Endothelial cell of umbilical vein (primary cell): Measurements from ENCODE around the gene NFKB2. TPM values are rescaled to one million over a fixed set of nuclear protein-coding genes. Genes with fewer than 3 reads are reported as not detected.

Experiments
- BruUV-seq: library from RNA; stranded (reverse); fragments of 400-500 nt; replicated peaks from 2 replicates; lab custom pipeline; 2021; lab: Mats Ljungman, UMichigan
- CTCF ChIA-PET: fragments of 300-600, 350-600 bp; sonication (Branson Sonifier 250); formaldehyde crosslinking; loops from one replicate; lab custom pipeline; 2021; ENCODE audit warnings: antibody characterized with exemption, inconsistent platforms; lab: Charles Lee
- POLR2A ChIA-PET: fragments of 300-600, 350-600 bp; sonication (Branson Sonifier 250); formaldehyde crosslinking; loops from one replicate; lab custom pipeline; 2021; ENCODE audit warnings: antibody characterized with exemption, inconsistent platforms; lab: Charles Lee
- DNase-seq: peaks from one replicate; pipeline ENCODE4 v3.0.0-alpha.2; 2011; ENCODE audit warnings: low read depth, low spot score
- FAIRE-seq: peaks from 2 replicates; lab custom pipeline; 2011; peaks lifted over from hg19 to GRCh38; lab: Jason Lieb, UNC
- H2AFZ ChIP-seq: 2 replicates; pipeline ENCODE4 v1.6.0; 2012; ENCODE audit warnings: low read depth, low read length, control low read depth, inconsistent platforms
- H3K27ac ChIP-seq: 2 replicates; pipeline ENCODE4 v1.5.1; 2011; ENCODE audit warnings: low read depth, mild to moderate bottlenecking, control low read depth, low read length, moderate library complexity; ENCODE audit not compliant: insufficient read depth
- H3K27me3 ChIP-seq, 2 experiments: 2 replicates each; pipeline versions ENCODE4 v1.6.0 to v1.6.1; 2011; ENCODE audit warnings: low read length in 2 of 2, mixed read lengths in 1 of 2; ENCODE audit not compliant: control insufficient read depth in 2 of 2, insufficient read depth in 2 of 2
- H3K36me3 ChIP-seq, 2 experiments: 2 replicates in 1 of 2; 3 replicates in 1 of 2; pipeline ENCODE4 v1.5.1; 2011; ENCODE audit warnings: low read length in 2 of 2, mild to moderate bottlenecking in 1 of 2, moderate library complexity in 1 of 2; ENCODE audit not compliant: control insufficient read depth in 2 of 2, insufficient read depth in 2 of 2; ENCODE audit errors: extremely low read depth in 1 of 2
- H3K4me1 ChIP-seq: 3 replicates; pipeline ENCODE4 v1.5.1; 2011; ENCODE audit warnings: mild to moderate bottlenecking, low read length; ENCODE audit not compliant: control insufficient read depth, insufficient read depth; ENCODE audit errors: extremely low read depth
- H3K4me2 ChIP-seq: 2 replicates; pipeline ENCODE4 v1.6.1; 2011; ENCODE audit warnings: low read length, control low read depth, mixed read lengths; ENCODE audit not compliant: insufficient read depth
- H3K4me3 ChIP-seq, 3 experiments: fragments of 200-600 bp in 1 of 3; sonication (generic), shearing (Covaris generic) in 1 of 3; replicated peaks in 1 of 3; 2 replicates each; pipeline ENCODE4 v1.5.1; 2011 to 2016; ENCODE audit warnings: control low read depth in 3 of 3, low read length in 3 of 3, mild to moderate bottlenecking in 2 of 3, inconsistent platforms in 1 of 3, low read depth in 1 of 3, moderate library complexity in 1 of 3; ENCODE audit not compliant: insufficient read depth in 1 of 3
- H3K79me2 ChIP-seq: 2 replicates; pipeline ENCODE4 v1.6.0; 2012; ENCODE audit warnings: low read length, inconsistent platforms; ENCODE audit not compliant: control insufficient read depth, insufficient read depth
- H3K9ac ChIP-seq: replicated peaks from 2 replicates; pipeline ENCODE3; 2011; ENCODE audit warnings: low read length, control low read depth; ENCODE audit not compliant: insufficient read depth; ENCODE audit errors: extremely low read depth
- H3K9me1 ChIP-seq: replicated peaks from 3 replicates; pipeline ENCODE4 v1.6.0; 2011; ENCODE audit warnings: mild to moderate bottlenecking, low read length; ENCODE audit not compliant: control insufficient read depth, insufficient read depth; ENCODE audit errors: extremely low read depth
- H3K9me3 ChIP-seq: replicated peaks from 2 replicates; pipeline ENCODE4 v1.5.1; 2012; ENCODE audit warnings: low read length, inconsistent platforms; ENCODE audit not compliant: control insufficient read depth, insufficient read depth
- H4K20me1 ChIP-seq: replicated peaks from 2 replicates; pipeline ENCODE3; 2011; ENCODE audit warnings: mild to moderate bottlenecking, low read length; ENCODE audit not compliant: control insufficient read depth, insufficient read depth; ENCODE audit errors: extremely low read depth
- CTCF ChIP-seq, 2 donors: IDR thresholded peaks; 1 replicate in 1 of 2; 2 replicates in 1 of 2; pipeline ENCODE4 v1.5.1; 2011; ENCODE audit warnings: low read length in 2 of 2, mild to moderate bottlenecking in 2 of 2, moderate library complexity in 2 of 2, control low read depth in 1 of 2, inconsistent platforms in 1 of 2, low read depth in 1 of 2; ENCODE audit not compliant: insufficient read depth in 1 of 2; ENCODE audit errors: extremely low read depth in 1 of 2
- EZH2 ChIP-seq: IDR thresholded peaks from 2 replicates; pipeline ENCODE4 v1.6.1; 2012; ENCODE audit warnings: borderline replicate concordance, low read depth, mild to moderate bottlenecking, moderate library complexity, low read length, inconsistent platforms; ENCODE audit not compliant: severe bottlenecking
- FOS ChIP-seq: IDR thresholded peaks from 2 replicates; pipeline ENCODE4 v1.6.1; 2011; ENCODE audit warnings: mild to moderate bottlenecking, low read length, moderate library complexity, borderline replicate concordance; ENCODE audit not compliant: insufficient read depth
- GATA2 ChIP-seq: IDR thresholded peaks from 2 replicates; pipeline ENCODE4 v1.7.0; 2011; ENCODE audit warnings: low read depth, mild to moderate bottlenecking, moderate library complexity, mixed read lengths, low read length; ENCODE audit not compliant: insufficient read length, insufficient read depth
- JUN ChIP-seq: IDR thresholded peaks from 2 replicates; pipeline ENCODE4 v1.6.1; 2011; ENCODE audit warnings: borderline replicate concordance, low read depth; ENCODE audit not compliant: insufficient read length, insufficient read depth
- MYC ChIP-seq: IDR thresholded peaks from one replicate; pipeline ENCODE4 v1.6.1; 2011; ENCODE audit warnings: mild to moderate bottlenecking, low read depth, low read length
- POLR2A ChIP-seq: IDR thresholded peaks from 2 replicates; pipeline ENCODE4 v1.6.1; 2012; ENCODE audit warnings: low read depth, mild to moderate bottlenecking, control low read depth, low read length
- POLR2AphosphoS5 ChIP-seq: IDR thresholded peaks from 2 replicates; pipeline ENCODE4 v1.6.1; 2012; ENCODE audit warnings: low read depth, mild to moderate bottlenecking, control low read depth, low read length, moderate library complexity; ENCODE audit not compliant: insufficient read depth
- dilution Hi-C: fragments of 300-500 bp; cut with MboI; formaldehyde crosslinking; loops from one replicate; pipeline ENCODE4 v1.15.0; 2019; ENCODE audit warnings: low sequenced_read_pairs; ENCODE audit not compliant: extremely low pct_ligation_motif_present
- intact Hi-C: fragments of 100-400 bp; cut with micrococcal nuclease; formaldehyde crosslinking; loops from one replicate; pipeline ENCODE4 v1.10.0; 2022
- polyA plus RNA-seq, 4 experiments: library from polyadenylated mRNA; depleted of rRNA in 3 of 4; stranded (reverse) in 3 of 4; unstranded in 1 of 4; fragments of >200 nt; gene quantifications; 2 replicates each; pipeline versions ENCODE4 v1.2.1 to v1.2.3, GENCODE V29; 2011 to 2012; ENCODE audit warnings: missing spikeins in 1 of 4
- total RNA-seq: library from RNA; stranded (reverse); gene quantifications from 2 replicates; pipeline ENCODE4 v1.2.3, GENCODE V29; 2021
- TF ChIP-seq, protein P1 (sequence below): IDR thresholded peaks from 2 replicates; pipeline ENCODE4 v1.6.1; 2011; ENCODE audit not compliant: insufficient read depth, insufficient read length

NFKB2 gene
- total and polyA plus RNA-seq, 2 donors (not counting 3 experiments of a cell fraction or from before 2014, with no cell fraction given): 21.0 to 25.6 TPM

DNA sequence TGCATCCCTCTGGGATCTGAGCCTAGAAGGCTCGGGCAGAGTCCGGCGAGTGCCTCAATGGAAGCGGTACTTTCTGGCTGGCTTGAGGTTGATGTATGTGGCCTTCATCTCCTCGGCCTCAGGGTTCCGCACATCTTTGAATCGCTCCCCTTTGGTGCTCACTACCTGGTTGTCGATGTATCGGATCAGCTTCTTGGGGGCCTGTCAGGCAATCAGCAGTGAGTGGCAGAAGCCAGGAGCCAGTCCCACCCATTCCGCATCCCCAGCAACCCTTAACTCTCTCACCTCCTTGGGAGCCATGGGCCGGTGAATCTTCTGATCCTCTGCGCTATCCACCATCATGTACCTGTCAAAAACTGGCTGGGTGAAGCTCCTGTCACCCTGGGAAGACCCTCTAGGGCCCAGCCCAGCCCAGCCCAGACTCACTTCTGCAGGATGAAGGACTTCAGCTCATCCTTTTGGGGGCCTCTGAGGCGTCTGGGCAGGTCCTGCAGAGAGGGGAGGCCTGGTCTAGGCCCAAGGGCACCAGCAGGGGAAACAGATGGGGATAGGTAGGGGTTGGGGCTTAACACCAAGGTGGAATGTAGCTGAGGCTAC, 28.0 kb downstream of the NFKB2 start:
- ChIA-PET CTCF (interaction anchor here (0.6 to 6.5 kb wide), 13 partner anchors 9 to 254 kb away, joined by 3 to 74 read pairs (median 21); partner anchors contain the start of genes C10orf95 and CUEDC2), POLR2A (interaction anchor here (0.5 to 0.9 kb wide), 2 partner anchors 79 to 267 kb away, joined by 3 read pairs; partner anchors contain the start of gene ACTR1A)
- Histone ChIP-seq H4K20me1 (no peaks in the 10 kb centered on the region), H3K9me1 (no peaks in the 10 kb centered on the region), H2AFZ (no peak overlapping the region), H3K27ac (no peak overlapping the region), H3K4me2 (no peak overlapping the region), H3K79me2 (no peaks in the 10 kb centered on the region), H3K4me1 (peaks cover 20% of the 10 kb centered on the region), H3K9me3 (no peaks in the 10 kb centered on the region), H3K27me3 (peaks cover 0 to 3% of the 10 kb centered on the region in 2 experiments), H3K9ac (no peak overlapping the region), H3K36me3 (peaks cover 0 to 9% of the 10 kb centered on the region in 2 experiments), H3K4me3 (no peak overlapping the region)
- dilution Hi-C loops: no loop called here
- TSS peak; percentile 44 for BruUV-seq
- FAIRE-seq (no peak), DNase-seq (no peak)
- no peak for TF ChIP-seq POLR2A
- no peak for TF ChIP-seq POLR2AphosphoS5
- TF ChIP-seq GATA2: no peak
- no peak for TF ChIP-seq JUN
- no peak for TF ChIP-seq MYC
- no peak for TF ChIP-seq FOS
- TF ChIP-seq, protein P1, sequence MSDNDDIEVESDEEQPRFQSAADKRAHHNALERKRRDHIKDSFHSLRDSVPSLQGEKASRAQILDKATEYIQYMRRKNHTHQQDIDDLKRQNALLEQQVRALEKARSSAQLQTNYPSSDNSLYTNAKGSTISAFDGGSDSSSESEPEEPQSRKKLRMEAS: no peak
- no peak for TF ChIP-seq EZH2
- TF ChIP-seq CTCF (IDR thresholded peaks at IDR 0.05; ENCODE audit: extremely low read depth in 1 of 2, insufficient read depth in 1 of 2, low read depth in 1 of 2, low read length in 2 of 2): no peak
- intact Hi-C loops: loop anchor here (5.0 kb wide), 3 partner anchors 79 to 224 kb away; partner anchors contain the start of genes ACTR1A and SUFU
